ENCODE measurements around the gene TMEM132C. TPM values are rescaled to one million over a fixed set of nuclear protein-coding genes. Genes with fewer than 3 reads are reported as not detected.

Gene TMEM132C
- total RNA-seq, 2 experiments from 2014 or later = not detected

GRCh38 chr12:128606051-128606450, 339.1 kb downstream of the TMEM132C start:
- intact Hi-C loops (cut with micrococcal nuclease) = no loop called here
- POLR2A ChIA-PET = no interaction called here
- CTCF ChIA-PET = no interaction called here

GRCh38 chr12:128606538-128606937, 339.6 kb downstream of the TMEM132C start:
- Mint-ChIP-seq H3K27ac (no peak overlapping the region), H3K4me3 (no peak overlapping the region), H3K27me3 (no peaks in the 10 kb centered on the region), H3K9me3 (no peaks in the 10 kb centered on the region), H3K36me3 (ENCODE audit: low read depth) (no peaks in the 10 kb centered on the region), H3K4me1 (ENCODE audit: low read depth) (no peaks in the 10 kb centered on the region)
- TF ChIP-seq, protein P1, sequence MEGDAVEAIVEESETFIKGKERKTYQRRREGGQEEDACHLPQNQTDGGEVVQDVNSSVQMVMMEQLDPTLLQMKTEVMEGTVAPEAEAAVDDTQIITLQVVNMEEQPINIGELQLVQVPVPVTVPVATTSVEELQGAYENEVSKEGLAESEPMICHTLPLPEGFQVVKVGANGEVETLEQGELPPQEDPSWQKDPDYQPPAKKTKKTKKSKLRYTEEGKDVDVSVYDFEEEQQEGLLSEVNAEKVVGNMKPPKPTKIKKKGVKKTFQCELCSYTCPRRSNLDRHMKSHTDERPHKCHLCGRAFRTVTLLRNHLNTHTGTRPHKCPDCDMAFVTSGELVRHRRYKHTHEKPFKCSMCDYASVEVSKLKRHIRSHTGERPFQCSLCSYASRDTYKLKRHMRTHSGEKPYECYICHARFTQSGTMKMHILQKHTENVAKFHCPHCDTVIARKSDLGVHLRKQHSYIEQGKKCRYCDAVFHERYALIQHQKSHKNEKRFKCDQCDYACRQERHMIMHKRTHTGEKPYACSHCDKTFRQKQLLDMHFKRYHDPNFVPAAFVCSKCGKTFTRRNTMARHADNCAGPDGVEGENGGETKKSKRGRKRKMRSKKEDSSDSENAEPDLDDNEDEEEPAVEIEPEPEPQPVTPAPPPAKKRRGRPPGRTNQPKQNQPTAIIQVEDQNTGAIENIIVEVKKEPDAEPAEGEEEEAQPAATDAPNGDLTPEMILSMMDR (IDR thresholded peaks at IDR 0.05) = no peak
- ChIA-PET CTCF (no interaction called here), POLR2A (no interaction called here)
- no peak for ATAC-seq
- no peak for DNase-seq
- intact Hi-C loops (cut with micrococcal nuclease) = no loop called here

More at GRCh38 chr12:128606051-128606450, 339.1 kb downstream of the TMEM132C start:
- Mint-ChIP-seq H3K4me1 (ENCODE audit: low read depth) (no peaks in the 10 kb centered on the region), H3K27ac (no peak overlapping the region), H3K36me3 (ENCODE audit: low read depth) (no peaks in the 10 kb centered on the region), H3K4me3 (no peak overlapping the region), H3K9me3 (no peaks in the 10 kb centered on the region), H3K27me3 (no peaks in the 10 kb centered on the region)
- ATAC-seq = no peak
- no peak for DNase-seq
- TF ChIP-seq, protein P1 (IDR thresholded peaks at IDR 0.05) = no peak

DNA sequence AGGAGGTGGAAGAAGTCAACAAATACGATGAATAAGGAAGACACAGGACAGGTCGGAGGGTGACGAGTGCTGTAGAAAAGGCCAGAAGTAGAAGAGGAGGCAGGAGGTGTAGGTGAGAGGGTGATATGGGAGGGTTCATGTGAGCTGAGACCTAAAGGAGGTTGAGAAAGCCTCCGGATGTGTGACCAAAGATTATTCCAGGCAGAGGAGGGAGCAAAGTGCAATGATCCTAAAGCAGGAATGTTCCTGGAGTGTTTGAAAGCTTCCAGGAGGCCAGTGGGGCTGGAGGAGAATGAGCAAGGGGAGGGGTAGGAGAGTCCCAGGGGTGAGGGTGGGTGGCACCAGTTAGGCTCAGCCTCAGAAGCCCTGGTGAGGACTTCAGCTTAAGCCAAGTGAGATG, 340.0 kb downstream of the TMEM132C start:
- ATAC-seq (no peak), DNase-seq (no peak)
- Mint-ChIP-seq H3K27me3 (no peaks in the 10 kb centered on the region), H3K9me3 (no peaks in the 10 kb centered on the region), H3K36me3 (ENCODE audit: low read depth) (no peaks in the 10 kb centered on the region), H3K4me1 (ENCODE audit: low read depth) (no peaks in the 10 kb centered on the region), H3K4me3 (no peak overlapping the region), H3K27ac (no peak overlapping the region)
- TF ChIP-seq, protein P1 (IDR thresholded peaks at IDR 0.05) = no peak
- CTCF ChIA-PET = no interaction called here
- POLR2A ChIA-PET = no interaction called here
- intact Hi-C loops (cut with micrococcal nuclease) = no loop called here

- intact Hi-C loops (cut with micrococcal nuclease) = no loop called here
- no peak overlapping the region for H3K4me3 Mint-ChIP-seq
- DNase-seq (no peak), ATAC-seq (no peak)
- no peaks in the 10 kb centered on the region for H3K9me3 Mint-ChIP-seq
- H3K27me3 Mint-ChIP-seq = no peaks in the 10 kb centered on the region
- H3K36me3 Mint-ChIP-seq (ENCODE audit: low read depth) = no peaks in the 10 kb centered on the region
- no peak overlapping the region for H3K27ac Mint-ChIP-seq
- H3K4me1 Mint-ChIP-seq (ENCODE audit: low read depth) = no peaks in the 10 kb centered on the region
- TF ChIP-seq, protein P1 (IDR thresholded peaks at IDR 0.05) = no peak
- CTCF ChIA-PET = no interaction called here
- POLR2A ChIA-PET = no interaction called here
Observed at GRCh38 chr12:128607641-128608040, 340.7 kb downstream of the TMEM132C start.

DNA sequence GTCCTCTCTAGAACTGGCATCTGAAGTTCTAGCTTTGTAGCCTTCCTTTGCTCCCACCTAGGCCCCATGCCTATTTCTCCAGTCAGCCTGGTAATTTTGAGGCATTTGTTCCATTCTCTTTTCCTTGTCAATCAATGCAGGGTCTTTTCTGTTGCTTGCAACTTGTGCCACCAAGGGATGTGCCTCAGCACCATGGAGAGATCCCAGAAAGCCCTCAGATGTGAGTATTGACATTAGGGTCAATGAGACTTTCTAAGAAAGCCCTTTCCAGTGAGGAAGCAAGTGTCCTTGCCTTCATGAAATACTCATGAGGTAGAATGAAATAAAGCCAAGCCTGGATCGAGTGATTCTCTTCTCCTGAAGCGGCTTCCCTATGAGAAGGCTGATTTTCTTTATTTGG, 342.9 kb downstream of the TMEM132C start:
- CTCF ChIA-PET = interaction anchor here (1.3 kb wide), 1 partner anchor 14 kb away, joined by 4 read pairs; no protein-coding TSS in a partner anchor
- no peaks in the 10 kb centered on the region for H3K27me3 Mint-ChIP-seq
- no peak for ATAC-seq

More for the DNA sequence above, 342.9 kb downstream of the TMEM132C start:
- Mint-ChIP-seq H3K4me1 (ENCODE audit: low read depth) (no peaks in the 10 kb centered on the region), H3K36me3 (ENCODE audit: low read depth) (no peaks in the 10 kb centered on the region), H3K4me3 (no peak overlapping the region), H3K9me3 (no peaks in the 10 kb centered on the region), H3K27ac (no peak overlapping the region)
- DNase-seq = no peak
- POLR2A ChIA-PET = no interaction called here
- intact Hi-C loops (cut with micrococcal nuclease) = no loop called here
- TF ChIP-seq, protein P1 (IDR thresholded peaks at IDR 0.05) = no peak

Data from activated CD8-positive, alpha-beta T cell treated with anti-CD3 and anti-CD28 coated beads for 36 hours (primary cell).